Thyroid gland (tissue), 4 donors: ENCODE data around the gene DFFA. TPM values are rescaled to one million over a fixed set of nuclear protein-coding genes. Genes with fewer than 3 reads are reported as not detected.

Experiments
- DNase-seq, 2 donors: peaks; one replicate each; pipeline ENCODE4 v3.0.0-alpha.2; 2019
- H3K27ac ChIP-seq, 3 donors: fragments of 200-600 bp; sonication (generic); 1 replicate in 2 of 3; 2 replicates in 1 of 3; pipeline ENCODE4 v1.5.1; 2016 to 2019; ENCODE audit warnings: mild to moderate bottlenecking in 1 of 3, moderate library complexity in 1 of 3
- H3K27me3 ChIP-seq: fragments of 200-600 bp; sonication (generic); one replicate; pipeline ENCODE4 v1.5.1; 2019
- H3K36me3 ChIP-seq, 2 donors: fragments of 200-600 bp; sonication (generic); one replicate each; pipeline ENCODE4 v1.5.1; 2016 to 2019
- H3K4me1 ChIP-seq, 2 donors: fragments of 200-600 bp; sonication (generic); one replicate each; pipeline ENCODE4 v1.5.1; 2017 to 2019
- H3K4me3 ChIP-seq, 3 donors: fragments of 200-600 bp; sonication (generic); replicated peaks in 1 of 3; 1 replicate in 2 of 3; 2 replicates in 1 of 3; pipeline ENCODE4 v1.5.1; 2016; ENCODE audit warnings: mild to moderate bottlenecking in 1 of 3
- H3K9me3 ChIP-seq: fragments of 200-600 bp; sonication (generic); one replicate; pipeline ENCODE4 v1.5.1; 2017
- POLR2A ChIP-seq, 2 donors: fragments of 450-650 bp; IDR thresholded peaks; one replicate each; pipeline ENCODE4 v1.6.1; 2017; ENCODE audit warnings: antibody characterized with exemption in 2 of 2, mild to moderate bottlenecking in 2 of 2, moderate library complexity in 1 of 2
- WGBS, 2 donors: methylation state at CpG; one replicate each; pipeline ENCODE4 v1.1.5; 2017; 5-methylcytosine and 5-hydroxymethylcytosine counted together
- intact Hi-C: fragments of 100-400 bp; cut with DNase I; formaldehyde crosslinking; loops from one replicate; pipeline ENCODE4 v1.15.1; 2023
- total RNA-seq, 4 donors: library from RNA; depleted of rRNA; stranded (reverse); fragments of >200 nt; gene quantifications; one replicate each; pipeline ENCODE4 v1.2.3, GENCODE V29; 2016
- TF ChIP-seq, protein P1 (sequence below), 6 experiments: fragments of 200-600 bp in 3 of 6; fragments of 450-650 bp in 3 of 6; sonication (generic) in 3 of 6; IDR thresholded peaks; one replicate each; pipeline ENCODE4 v1.5.1; 2016 to 2019; ENCODE audit warnings: antibody characterized with exemption in 6 of 6, mild to moderate bottlenecking in 2 of 6, inconsistent platforms in 1 of 6, moderate library complexity in 1 of 6

The DFFA gene, protein sequence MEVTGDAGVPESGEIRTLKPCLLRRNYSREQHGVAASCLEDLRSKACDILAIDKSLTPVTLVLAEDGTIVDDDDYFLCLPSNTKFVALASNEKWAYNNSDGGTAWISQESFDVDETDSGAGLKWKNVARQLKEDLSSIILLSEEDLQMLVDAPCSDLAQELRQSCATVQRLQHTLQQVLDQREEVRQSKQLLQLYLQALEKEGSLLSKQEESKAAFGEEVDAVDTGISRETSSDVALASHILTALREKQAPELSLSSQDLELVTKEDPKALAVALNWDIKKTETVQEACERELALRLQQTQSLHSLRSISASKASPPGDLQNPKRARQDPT
- total RNA-seq: 10 to 100 TPM; 24.2 to 30.3 (median 27.5) TPM

DNA sequence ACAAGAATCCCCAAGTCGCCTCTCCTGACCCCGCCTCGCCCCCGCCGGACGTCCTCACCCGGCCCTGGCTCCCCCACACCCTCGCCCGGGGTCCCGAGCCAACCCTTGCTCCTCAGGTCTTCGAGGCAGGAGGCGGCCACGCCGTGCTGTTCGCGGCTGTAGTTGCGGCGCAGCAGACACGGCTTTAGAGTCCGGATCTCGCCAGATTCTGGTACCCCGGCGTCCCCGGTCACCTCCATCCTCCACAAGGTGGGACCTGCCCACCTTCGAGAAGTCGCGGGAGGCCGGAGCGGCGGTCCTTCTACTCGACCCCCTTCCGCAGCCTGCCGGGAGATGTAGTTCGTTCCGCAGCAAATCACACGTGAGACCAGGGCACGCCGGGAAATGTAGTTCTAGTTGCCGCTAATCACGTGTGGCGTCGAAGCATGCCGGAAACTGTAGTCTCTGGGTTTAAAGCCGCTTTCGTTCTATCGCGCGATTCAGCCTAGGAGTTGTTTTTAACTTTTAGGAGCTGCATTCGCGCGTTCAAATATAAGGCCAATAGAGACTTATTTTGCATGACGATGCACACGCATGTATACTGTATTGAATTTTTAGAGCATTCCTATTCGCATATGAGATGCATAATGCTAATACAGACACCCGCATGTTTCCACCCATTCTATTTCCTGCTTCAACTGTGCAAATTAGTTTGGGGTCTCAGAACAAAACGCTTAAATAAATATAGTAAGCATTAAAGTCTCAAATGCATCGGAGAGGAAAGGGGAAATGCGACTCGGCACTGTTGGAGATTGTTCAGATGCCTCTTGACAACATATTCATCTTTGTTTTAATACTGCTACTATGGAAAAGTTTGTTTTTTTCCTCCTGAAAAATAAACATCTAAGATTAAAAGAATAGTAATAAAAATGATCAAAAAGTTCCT is at the start of gene DFFA:
Gene DFFA (minus strand): TSS at position 310 of the 925 bp plus-strand sequence. CDS start 71 bp downstream, at position 239.
- WGBS, 2 donors: 4 to 6% methylated on average over 31 to 32 of the region's 59 CpGs

DNA sequence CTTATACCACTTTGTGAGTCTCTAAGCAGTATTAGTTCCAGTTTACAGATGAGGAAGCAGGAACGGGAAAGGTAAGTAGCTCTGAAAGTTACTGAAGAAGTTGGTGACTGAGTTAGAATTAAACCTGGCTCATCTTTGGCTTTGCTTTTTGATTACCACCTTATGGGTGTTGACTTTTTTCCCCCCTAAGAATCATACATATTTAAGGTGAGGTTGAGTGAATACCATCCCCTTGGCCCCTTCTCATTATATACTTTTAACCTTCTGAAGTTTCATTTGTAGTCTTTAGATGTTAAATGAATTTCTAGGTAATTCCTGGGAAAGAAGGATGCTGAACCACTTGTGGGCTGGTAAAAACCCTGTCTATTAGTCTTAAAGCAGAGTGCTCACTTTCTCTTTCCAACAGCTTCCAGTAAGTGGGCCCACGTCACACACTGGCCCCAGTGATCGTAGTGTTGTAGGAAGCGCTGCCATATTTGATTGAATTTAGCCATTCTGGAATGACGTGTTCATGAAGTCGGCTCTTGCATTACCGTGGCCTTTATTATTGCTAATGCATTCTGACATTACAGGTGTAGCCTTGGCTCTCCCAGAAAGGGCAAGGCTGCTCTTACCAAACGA is 49.3 kb upstream of the DFFA start:
- peaks cover 42 to 46% of the 10 kb centered on the region in 2 donors for H3K4me1 ChIP-seq
- intact Hi-C loops: no loop called here
- H3K9me3 ChIP-seq: no peaks in the 10 kb centered on the region
- peak overlapping the region in 1 of 3 donors; percentile 31 for H3K27ac ChIP-seq
- 88 to 92% methylated on average over 8 of the region's 8 CpGs for WGBS, 2 donors
- DNase-seq: no peak
- no peak for TF ChIP-seq POLR2A (IDR thresholded peaks at IDR 0.05)
- H3K4me3 ChIP-seq: no peak overlapping the region
- no peaks in the 10 kb centered on the region for H3K36me3 ChIP-seq
- no peaks in the 10 kb centered on the region for H3K27me3 ChIP-seq

More for the DNA sequence above, at the start of gene DFFA:
- Histone ChIP-seq H3K27me3 (no peaks in the 10 kb centered on the region), H3K27ac (peak within 1 kb of the TSS in 2 of 3 donors; percentile 20 to 71), H3K9me3 (no peaks in the 10 kb centered on the region), H3K4me3 (peak within 1 kb of the TSS; percentile 31 to 80 (median 60)), H3K36me3 (peaks cover 0 to 15% of the 10 kb centered on the region in 2 donors), H3K4me1 (peaks cover 4 to 15% of the 10 kb centered on the region in 2 donors)
- intact Hi-C loops: no loop called here
- TF ChIP-seq, protein P1, sequence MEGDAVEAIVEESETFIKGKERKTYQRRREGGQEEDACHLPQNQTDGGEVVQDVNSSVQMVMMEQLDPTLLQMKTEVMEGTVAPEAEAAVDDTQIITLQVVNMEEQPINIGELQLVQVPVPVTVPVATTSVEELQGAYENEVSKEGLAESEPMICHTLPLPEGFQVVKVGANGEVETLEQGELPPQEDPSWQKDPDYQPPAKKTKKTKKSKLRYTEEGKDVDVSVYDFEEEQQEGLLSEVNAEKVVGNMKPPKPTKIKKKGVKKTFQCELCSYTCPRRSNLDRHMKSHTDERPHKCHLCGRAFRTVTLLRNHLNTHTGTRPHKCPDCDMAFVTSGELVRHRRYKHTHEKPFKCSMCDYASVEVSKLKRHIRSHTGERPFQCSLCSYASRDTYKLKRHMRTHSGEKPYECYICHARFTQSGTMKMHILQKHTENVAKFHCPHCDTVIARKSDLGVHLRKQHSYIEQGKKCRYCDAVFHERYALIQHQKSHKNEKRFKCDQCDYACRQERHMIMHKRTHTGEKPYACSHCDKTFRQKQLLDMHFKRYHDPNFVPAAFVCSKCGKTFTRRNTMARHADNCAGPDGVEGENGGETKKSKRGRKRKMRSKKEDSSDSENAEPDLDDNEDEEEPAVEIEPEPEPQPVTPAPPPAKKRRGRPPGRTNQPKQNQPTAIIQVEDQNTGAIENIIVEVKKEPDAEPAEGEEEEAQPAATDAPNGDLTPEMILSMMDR (IDR thresholded peaks at IDR 0.05): peak in 1 of 6 experiments; percentile 4
- peak in 1 of 2 donors; percentile 69 for TF ChIP-seq POLR2A (IDR thresholded peaks at IDR 0.05)
- peak; percentile 93 to 94 for DNase-seq

DNA sequence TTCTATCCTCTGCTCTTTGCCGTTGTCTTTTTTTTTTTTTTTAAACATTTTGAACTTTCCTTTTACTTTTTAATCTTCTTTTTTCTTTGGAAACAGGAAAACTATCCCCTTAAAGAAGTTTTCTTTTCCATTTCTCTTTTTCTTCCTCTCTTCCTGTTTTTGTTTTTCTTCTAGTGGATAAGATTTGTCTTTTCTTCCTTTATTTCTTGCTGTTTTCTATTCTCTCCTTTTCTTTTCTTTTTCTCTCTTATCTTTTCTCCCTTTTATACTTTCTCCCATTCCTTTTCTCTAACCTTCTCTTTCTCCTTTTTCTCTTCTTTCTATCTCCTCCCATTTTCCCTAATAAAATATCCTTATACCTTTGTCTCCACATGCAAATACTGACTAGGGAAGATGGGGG is 48.6 kb upstream of the DFFA start:
- Histone ChIP-seq H3K36me3 (no peaks in the 10 kb centered on the region), H3K4me1 (peaks cover 49 to 52% of the 10 kb centered on the region in 2 donors), H3K27me3 (no peaks in the 10 kb centered on the region), H3K9me3 (no peaks in the 10 kb centered on the region), H3K4me3 (no peak overlapping the region), H3K27ac (peak overlapping the region in 1 of 3 donors; percentile 31)
- TF ChIP-seq, protein P1 (IDR thresholded peaks at IDR 0.05): no peak
- TF ChIP-seq POLR2A (IDR thresholded peaks at IDR 0.05): no peak
- intact Hi-C loops: no loop called here
- DNase-seq: no peak
- WGBS, 2 donors: 77 to 97% methylated on average over 1 of the region's 1 CpG

DNA sequence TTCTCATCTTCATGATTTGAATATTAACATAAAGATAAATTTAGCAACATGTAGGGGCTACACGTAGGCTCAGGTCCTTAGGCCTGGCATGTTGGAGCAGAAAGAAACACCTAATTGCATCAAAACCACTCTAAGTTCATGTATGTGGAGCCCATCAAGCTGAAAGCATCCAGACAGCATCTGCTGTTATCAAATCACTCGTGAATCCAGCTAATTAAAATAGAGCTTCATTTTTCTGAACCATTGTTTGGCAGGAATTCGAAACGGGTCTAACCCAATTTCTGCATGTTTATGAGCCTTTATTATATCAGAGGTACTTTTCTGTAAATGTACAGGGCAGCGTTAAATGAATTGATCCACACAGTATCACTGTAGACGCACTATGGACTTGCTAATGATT is 48.2 kb upstream of the DFFA start:
- WGBS, 2 donors: 96 to 97% methylated on average over 6 of the region's 6 CpGs
- Histone ChIP-seq H3K27ac (peak overlapping the region in 2 of 3 donors; percentile 19 to 59), H3K9me3 (no peaks in the 10 kb centered on the region), H3K4me3 (no peak overlapping the region), H3K4me1 (peaks cover 54 to 57% of the 10 kb centered on the region in 2 donors), H3K27me3 (no peaks in the 10 kb centered on the region), H3K36me3 (no peaks in the 10 kb centered on the region)
- no peak for DNase-seq
- intact Hi-C loops: no loop called here
- no peak for TF ChIP-seq POLR2A (IDR thresholded peaks at IDR 0.05)
- TF ChIP-seq, protein P1 (IDR thresholded peaks at IDR 0.05): no peak

DNA sequence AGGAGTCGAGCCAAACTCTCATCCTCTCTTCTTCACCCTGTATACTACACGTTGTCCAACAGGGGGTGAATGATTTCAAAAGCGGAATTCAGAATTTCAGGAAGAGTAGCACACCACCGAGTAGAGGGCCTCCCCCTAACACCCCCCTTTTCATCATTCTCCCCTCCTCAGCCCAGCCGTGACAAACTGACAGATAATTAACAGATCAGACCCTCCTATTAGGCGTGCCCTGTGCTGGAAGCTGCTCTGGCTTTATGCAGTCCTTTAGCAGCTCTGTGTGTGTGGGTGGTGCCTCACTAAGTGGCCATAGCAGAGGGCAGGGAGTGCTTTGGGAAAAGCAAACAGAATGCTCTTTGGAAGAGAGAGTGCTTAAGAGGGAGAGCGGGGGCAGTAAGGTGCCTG is 46.7 kb upstream of the DFFA start:
- no peaks in the 10 kb centered on the region for H3K9me3 ChIP-seq
- no peaks in the 10 kb centered on the region for H3K36me3 ChIP-seq
- TF ChIP-seq, protein P1 (IDR thresholded peaks at IDR 0.05): peak in 4 of 6 experiments; percentile 1 to 46 (median 26)
- peak in 1 of 2 donors; percentile 75 for TF ChIP-seq POLR2A (IDR thresholded peaks at IDR 0.05)
- peak; percentile 86 to 89 for DNase-seq
- H3K4me1 ChIP-seq: peaks cover 67 to 72% of the 10 kb centered on the region in 2 donors
- WGBS, 2 donors: 30% methylated on average over 7 of the region's 7 CpGs
- peak overlapping the region; percentile 59 to 73 (median 64) for H3K27ac ChIP-seq
- H3K4me3 ChIP-seq: no peak overlapping the region
- intact Hi-C loops: no loop called here
- H3K27me3 ChIP-seq: no peaks in the 10 kb centered on the region
